ENCODE data around the gene S100A1. TPM values are rescaled to one million over a fixed set of nuclear protein-coding genes. Genes with fewer than 3 reads are reported as not detected.
A peak's percentile ranks its signal among the peaks of the same experiment; 100 is the strongest.

Gene S100A1
- total RNA-seq, 1 donor from 2014 or later: not detected

GRCh38 chr1:153643100-153643499 is 14.9 kb downstream of the S100A1 start:
- Mint-ChIP-seq H3K4me3 (ENCODE audit: low read depth) (peak overlapping the region; percentile 22), H3K4me1 (ENCODE audit: low read depth) (peaks cover 36% of the 10 kb centered on the region), H3K27ac (no peak overlapping the region), H3K9me3 (ENCODE audit: low read depth) (no peaks in the 10 kb centered on the region), H3K27me3 (no peaks in the 10 kb centered on the region), H3K36me3 (ENCODE audit: insufficient read depth) (peaks cover 43% of the 10 kb centered on the region)
- no peak for DNase-seq (ENCODE audit: low spot score, unreplicated experiment)
- TF ChIP-seq CTCF (IDR thresholded peaks at IDR 0.05; ENCODE audit: unreplicated experiment): no peak

- no peak for DNase-seq (ENCODE audit: low spot score, unreplicated experiment)
- H3K4me3 Mint-ChIP-seq (ENCODE audit: low read depth): peak overlapping the region; percentile 22
- no peaks in the 10 kb centered on the region for H3K9me3 Mint-ChIP-seq (ENCODE audit: low read depth)
- H3K4me1 Mint-ChIP-seq (ENCODE audit: low read depth): peaks cover 33% of the 10 kb centered on the region
- H3K27me3 Mint-ChIP-seq: no peaks in the 10 kb centered on the region
- peak overlapping the region; percentile 49 for H3K27ac Mint-ChIP-seq
- TF ChIP-seq CTCF (IDR thresholded peaks at IDR 0.05; ENCODE audit: unreplicated experiment): no peak
- peaks cover 39% of the 10 kb centered on the region for H3K36me3 Mint-ChIP-seq (ENCODE audit: insufficient read depth)
Measured at GRCh38 chr1:153643816-153644215, 15.6 kb downstream of the S100A1 start.

GRCh38 chr1:153646672-153647345 is 18.6 kb downstream of the S100A1 start:
- H3K27me3 Mint-ChIP-seq: no peaks in the 10 kb centered on the region
- H3K4me3 Mint-ChIP-seq (ENCODE audit: low read depth): no peak overlapping the region
- peaks cover 27% of the 10 kb centered on the region for H3K36me3 Mint-ChIP-seq (ENCODE audit: insufficient read depth)
- H3K27ac Mint-ChIP-seq: peak overlapping the region; percentile 88
- no peak for DNase-seq (ENCODE audit: low spot score, unreplicated experiment)
- H3K4me1 Mint-ChIP-seq (ENCODE audit: low read depth): peaks cover 37% of the 10 kb centered on the region
- no peaks in the 10 kb centered on the region for H3K9me3 Mint-ChIP-seq (ENCODE audit: low read depth)
- no peak for TF ChIP-seq CTCF (IDR thresholded peaks at IDR 0.05; ENCODE audit: unreplicated experiment)

GRCh38 chr1:153647346-153647714 is 19.1 kb downstream of the S100A1 start:
- Mint-ChIP-seq H3K27ac (peak overlapping the region; percentile 35), H3K4me1 (ENCODE audit: low read depth) (peaks cover 37% of the 10 kb centered on the region), H3K27me3 (no peaks in the 10 kb centered on the region), H3K4me3 (ENCODE audit: low read depth) (no peak overlapping the region), H3K36me3 (ENCODE audit: insufficient read depth) (peaks cover 25% of the 10 kb centered on the region), H3K9me3 (ENCODE audit: low read depth) (no peaks in the 10 kb centered on the region)
- no peak for DNase-seq (ENCODE audit: low spot score, unreplicated experiment)
- TF ChIP-seq CTCF (IDR thresholded peaks at IDR 0.05; ENCODE audit: unreplicated experiment): no peak

- H3K27ac Mint-ChIP-seq: no peak overlapping the region
- peaks cover 22% of the 10 kb centered on the region for H3K36me3 Mint-ChIP-seq (ENCODE audit: insufficient read depth)
- TF ChIP-seq CTCF (IDR thresholded peaks at IDR 0.05; ENCODE audit: unreplicated experiment): no peak
- DNase-seq (ENCODE audit: low spot score, unreplicated experiment): no peak
- H3K9me3 Mint-ChIP-seq (ENCODE audit: low read depth): no peaks in the 10 kb centered on the region
- peaks cover 32% of the 10 kb centered on the region for H3K4me1 Mint-ChIP-seq (ENCODE audit: low read depth)
- no peak overlapping the region for H3K4me3 Mint-ChIP-seq (ENCODE audit: low read depth)
- H3K27me3 Mint-ChIP-seq: no peaks in the 10 kb centered on the region
Measured at GRCh38 chr1:153648000-153648643, 19.9 kb downstream of the S100A1 start.

All from progenitor cell of endocrine pancreas (in vitro differentiated cells).